GM19438 (cell line): ENCODE data around the gene ADCK1.
A peak's percentile ranks its signal among the peaks of the same experiment; 100 is the strongest.
"Not testable (repeated sequence)": the region's sequence is repeated elsewhere in the genome, so short reads cannot be mapped to it uniquely, and the experiment has no call there.

Source experiments
- ATAC-seq: cut with Tn5 transposase; IDR thresholded peaks from one replicate; pipeline ENCODE4 v1.9.1; 2021; ENCODE audit warnings: low read depth; ENCODE audit not compliant: unreplicated experiment

Gene ADCK1

GRCh38 chr14:77799863-77800730 is at the start of gene ADCK1:
Gene ADCK1, plus strand, starts transcription at chr14:77800109. Its CDS starts 18,870 bp downstream, at chr14:77818979.
- ATAC-seq = peak; percentile 92

- no peak for ATAC-seq
These were observed 47.6 kb upstream of the ADCK1 start for GRCh38 chr14:77752266-77752665.

GRCh38 chr14:77752799-77753516 is 47.0 kb upstream of the ADCK1 start:
- ATAC-seq = no peak

- ATAC-seq = peak; percentile 87
These were observed 39.3 kb upstream of the ADCK1 start, which contains the start of gene SNW1 for GRCh38 chr14:77760381-77761204. Gene SNW1, minus strand, starts transcription at chr14:77761156. Its CDS starts 29 bp downstream, at chr14:77761127.

- peak; percentile 14 for ATAC-seq
These were observed 38.5 kb upstream of the ADCK1 start for GRCh38 chr14:77761205-77761931.

- ATAC-seq = no peak
These were observed 36.6 kb upstream of the ADCK1 start for GRCh38 chr14:77763316-77763715.

- no peak for ATAC-seq
These were observed 35.9 kb upstream of the ADCK1 start for GRCh38 chr14:77763978-77764377.

- not testable (repeated sequence) for ATAC-seq
These were observed 31.4 kb upstream of the ADCK1 start for GRCh38 chr14:77768442-77769069.

- ATAC-seq = not testable (repeated sequence)
These were observed 25.9 kb upstream of the ADCK1 start for GRCh38 chr14:77773966-77774365.

- peak; percentile 69 for ATAC-seq
These were observed 17.7 kb upstream of the ADCK1 start for GRCh38 chr14:77782202-77782601.

GRCh38 chr14:77786148-77786547 is 13.8 kb upstream of the ADCK1 start:
- no peak for ATAC-seq

GRCh38 chr14:77790566-77791224 is 9.2 kb upstream of the ADCK1 start:
- ATAC-seq = no peak

- no peak for ATAC-seq
These were observed 8.7 kb upstream of the ADCK1 start for GRCh38 chr14:77791225-77791600.

- ATAC-seq = not testable (repeated sequence)
These were observed 6.7 kb upstream of the ADCK1 start for GRCh38 chr14:77793255-77793654.

- no peak for ATAC-seq
These were observed 5.6 kb upstream of the ADCK1 start for GRCh38 chr14:77794357-77794756.

GRCh38 chr14:77799456-77799855 is 453 bp upstream of the ADCK1 start:
- not testable (repeated sequence) for ATAC-seq

- no peak for ATAC-seq
These were observed 905 bp downstream of the ADCK1 start for GRCh38 chr14:77800814-77801213.

GRCh38 chr14:77804592-77804991 is 4.7 kb downstream of the ADCK1 start:
- no peak for ATAC-seq

GRCh38 chr14:77805706-77806105 is 5.8 kb downstream of the ADCK1 start:
- no peak for ATAC-seq
